SIG-M5 treated with dmso at 0.1 percent for 504 hours (cell line): ENCODE data around the gene TRIM25.
A peak's percentile ranks its signal among the peaks of the same experiment; 100 is the strongest.
"Not testable (repeated sequence)": the region's sequence is repeated elsewhere in the genome, so short reads cannot be mapped to it uniquely, and the experiment has no call there.

Experiments
- DNase-seq: peaks from one replicate; lab custom pipeline; 2025; ENCODE audit not compliant: unreplicated experiment; lab: John Stamatoyannopoulos, UW

The TRIM25 gene, protein sequence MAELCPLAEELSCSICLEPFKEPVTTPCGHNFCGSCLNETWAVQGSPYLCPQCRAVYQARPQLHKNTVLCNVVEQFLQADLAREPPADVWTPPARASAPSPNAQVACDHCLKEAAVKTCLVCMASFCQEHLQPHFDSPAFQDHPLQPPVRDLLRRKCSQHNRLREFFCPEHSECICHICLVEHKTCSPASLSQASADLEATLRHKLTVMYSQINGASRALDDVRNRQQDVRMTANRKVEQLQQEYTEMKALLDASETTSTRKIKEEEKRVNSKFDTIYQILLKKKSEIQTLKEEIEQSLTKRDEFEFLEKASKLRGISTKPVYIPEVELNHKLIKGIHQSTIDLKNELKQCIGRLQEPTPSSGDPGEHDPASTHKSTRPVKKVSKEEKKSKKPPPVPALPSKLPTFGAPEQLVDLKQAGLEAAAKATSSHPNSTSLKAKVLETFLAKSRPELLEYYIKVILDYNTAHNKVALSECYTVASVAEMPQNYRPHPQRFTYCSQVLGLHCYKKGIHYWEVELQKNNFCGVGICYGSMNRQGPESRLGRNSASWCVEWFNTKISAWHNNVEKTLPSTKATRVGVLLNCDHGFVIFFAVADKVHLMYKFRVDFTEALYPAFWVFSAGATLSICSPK

DNA sequence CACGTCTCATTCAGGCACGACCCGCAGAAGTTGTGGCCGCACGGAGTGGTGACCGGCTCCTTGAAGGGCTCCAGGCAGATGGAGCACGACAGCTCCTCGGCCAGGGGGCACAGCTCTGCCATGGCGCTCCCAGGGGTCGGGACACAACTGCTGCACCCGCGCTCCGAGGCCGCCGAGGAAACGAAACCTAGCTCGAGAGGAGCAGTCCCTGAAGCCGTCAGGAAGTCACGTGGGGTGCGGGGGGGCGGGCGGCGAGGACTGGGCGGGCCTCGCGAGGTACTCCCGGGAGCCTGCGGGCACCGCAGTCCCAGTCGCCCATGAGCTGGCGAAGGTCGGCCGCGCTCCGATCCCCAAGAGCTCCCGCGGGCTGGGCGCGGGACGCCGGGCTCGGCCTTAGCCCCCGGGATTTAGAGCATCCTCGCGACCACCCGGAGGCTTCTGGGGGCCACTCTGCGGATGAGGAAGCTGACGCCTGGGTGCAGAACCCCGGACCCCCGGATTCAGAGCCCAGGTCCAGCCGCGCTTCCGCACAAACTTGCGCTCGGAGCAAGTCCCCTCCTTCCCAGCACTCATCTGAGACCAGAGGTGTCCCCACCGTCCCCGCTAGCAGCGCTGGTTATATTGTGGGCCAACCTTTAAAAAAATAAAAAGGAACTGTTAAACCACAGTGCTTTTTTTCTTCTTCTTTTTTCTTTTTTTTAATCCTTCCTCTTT is at the start of gene TRIM25:
Gene TRIM25, minus strand, starts transcription at position 183 of the 714 bp plus-strand sequence. Its CDS starts 61 bp downstream, at position 122.
- DNase-seq = peak; percentile 94

DNA sequence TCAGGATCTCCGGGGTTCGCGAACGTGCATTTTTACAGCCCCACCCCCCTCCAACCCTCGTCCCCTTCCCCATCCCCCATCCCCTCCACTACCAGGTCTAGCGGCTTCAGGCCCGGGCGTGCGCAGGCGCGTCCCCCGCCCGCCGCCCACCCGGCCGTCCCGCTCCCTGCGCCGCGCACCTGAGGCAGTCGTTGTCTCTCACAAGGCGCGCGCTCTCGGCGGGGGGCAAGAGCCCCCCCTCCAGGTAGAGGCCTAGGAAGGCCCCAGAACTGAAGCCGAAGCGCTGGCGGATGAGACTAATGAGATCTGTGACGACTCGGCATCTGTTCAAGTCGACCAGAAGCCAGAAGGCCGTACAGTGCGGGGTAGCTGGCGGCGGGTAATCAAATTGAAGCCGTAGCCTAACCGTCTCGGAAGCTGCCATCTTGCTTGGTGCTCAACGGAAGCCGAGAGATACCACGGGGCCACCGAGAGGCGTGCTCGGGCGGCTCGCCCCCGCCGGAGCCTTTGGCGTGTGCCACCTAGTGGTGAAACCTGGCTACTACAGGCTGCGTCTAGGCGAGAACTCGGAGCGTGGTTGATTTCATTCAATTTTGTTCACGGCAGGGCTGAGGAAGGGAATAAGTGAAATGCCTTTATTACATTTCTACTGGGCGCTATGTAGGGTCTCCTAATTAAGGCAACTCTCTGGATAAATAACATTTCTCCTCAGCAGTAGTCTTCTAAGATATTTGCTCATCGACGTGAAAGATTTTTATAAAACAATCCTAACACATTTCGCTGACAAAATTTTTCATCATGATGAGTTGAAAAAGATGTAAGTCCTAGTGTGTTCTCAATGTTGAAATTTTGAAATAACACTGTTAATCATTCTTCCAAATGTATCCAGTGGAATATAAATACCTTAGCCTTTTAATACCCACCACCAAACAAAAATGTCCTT is 47.0 kb upstream of the TRIM25 start, which contains the start of gene COIL:
Gene COIL, minus strand, starts transcription at position 455 of the 943 bp plus-strand sequence. Its CDS starts 31 bp downstream, at position 424.
- DNase-seq = peak; percentile 91

DNA sequence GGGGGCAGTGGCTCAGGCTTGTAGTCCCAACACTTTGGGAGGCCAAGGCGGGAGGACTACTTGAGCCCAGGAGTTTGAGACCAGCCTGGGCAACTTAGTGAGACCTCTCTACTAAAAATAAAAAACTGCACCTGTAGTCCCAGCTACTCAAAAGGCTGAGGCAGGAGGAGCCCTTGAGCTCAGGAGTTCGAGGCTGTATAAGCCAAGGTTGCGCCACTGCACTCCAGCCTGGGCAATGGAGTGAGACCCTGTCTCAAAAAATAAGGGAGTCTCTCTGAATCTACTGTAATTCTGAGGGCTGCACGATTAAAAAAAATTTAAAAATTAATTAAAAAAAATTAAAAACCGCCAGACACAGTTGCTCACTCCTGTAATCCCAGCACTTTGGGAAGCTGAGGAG is 43.1 kb upstream of the TRIM25 start:
- no peak for DNase-seq

DNA sequence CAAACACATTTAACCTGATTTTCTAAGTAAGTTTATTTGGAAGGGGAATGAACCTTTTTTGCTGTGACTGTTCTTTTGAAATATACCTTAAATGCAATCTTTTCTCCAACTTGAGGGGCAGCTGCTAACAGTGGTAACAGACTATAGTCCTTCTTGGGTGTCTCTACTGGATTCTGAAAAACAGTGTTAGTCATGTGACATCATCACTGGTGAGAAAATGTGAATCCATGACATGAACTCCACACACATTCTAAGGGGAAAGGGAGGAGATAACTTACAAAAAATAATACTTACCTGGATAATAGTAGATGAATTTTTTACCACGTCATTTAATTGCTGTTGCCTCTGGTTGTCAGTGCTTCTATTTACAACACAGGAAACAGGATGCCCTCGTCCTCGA is 35.7 kb upstream of the TRIM25 start:
- DNase-seq = no peak

DNA sequence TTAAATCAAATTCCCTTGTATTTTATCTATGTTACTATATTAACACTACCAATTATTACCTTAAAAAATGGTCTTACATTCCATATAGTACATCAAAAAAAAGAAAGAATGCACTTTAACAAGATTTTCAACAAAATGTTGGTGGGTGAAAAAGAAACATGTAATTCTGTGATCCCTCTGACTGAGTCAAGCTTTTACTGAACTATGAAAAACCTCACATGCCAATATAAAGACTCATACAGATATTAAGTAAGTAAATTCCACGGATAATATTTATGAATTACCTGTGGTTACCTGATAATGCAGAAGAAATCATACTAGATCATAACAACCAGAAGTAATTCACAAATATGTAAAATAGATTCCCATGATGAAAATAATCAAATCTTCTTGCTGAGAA is 34.6 kb upstream of the TRIM25 start:
- no peak for DNase-seq

DNA sequence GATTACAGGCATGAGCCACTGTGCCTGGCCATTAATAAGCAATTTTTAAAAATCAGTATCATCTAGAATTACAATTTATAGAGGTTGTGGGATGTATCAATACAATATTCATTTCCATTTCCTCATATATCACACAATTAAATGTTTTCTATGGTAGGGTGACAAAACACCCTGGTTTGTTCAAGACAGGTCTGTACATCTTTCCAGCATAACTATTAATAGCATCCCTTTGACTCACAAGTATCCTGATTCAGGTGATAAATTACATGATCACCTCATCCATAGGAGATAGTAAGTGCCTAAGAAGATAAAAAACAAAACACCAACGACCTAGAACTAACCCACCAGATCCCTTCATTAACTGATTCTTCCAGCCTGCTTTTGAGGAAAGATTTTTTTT is 33.9 kb upstream of the TRIM25 start:
- DNase-seq = no peak

DNA sequence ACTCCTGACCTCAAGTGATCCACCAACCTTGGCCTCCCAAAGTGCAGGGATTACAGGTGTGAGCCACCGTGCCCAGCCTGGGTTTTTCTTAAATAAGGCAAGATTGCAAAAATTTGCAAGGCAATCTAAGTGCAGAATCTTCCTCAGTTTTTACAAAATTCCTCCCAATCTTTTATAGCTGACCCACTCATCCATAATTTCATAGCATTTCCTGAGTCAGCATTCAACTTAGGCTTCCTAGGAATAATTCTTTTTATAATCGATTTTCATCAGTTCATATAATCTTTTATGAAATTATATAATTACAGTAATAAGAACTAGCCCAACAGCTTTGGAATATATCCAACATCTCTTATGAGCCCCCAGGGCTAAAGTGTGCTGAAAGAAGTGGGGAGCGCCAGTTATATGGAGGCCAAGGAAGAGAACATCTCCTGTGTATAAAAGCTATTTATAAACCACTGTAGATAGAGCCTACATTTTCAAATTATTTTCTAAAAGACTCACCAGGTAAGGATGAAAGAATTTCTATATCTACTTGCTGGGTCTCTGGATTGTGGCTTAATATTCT is 32.2 kb upstream of the TRIM25 start:
- DNase-seq = no peak

DNA sequence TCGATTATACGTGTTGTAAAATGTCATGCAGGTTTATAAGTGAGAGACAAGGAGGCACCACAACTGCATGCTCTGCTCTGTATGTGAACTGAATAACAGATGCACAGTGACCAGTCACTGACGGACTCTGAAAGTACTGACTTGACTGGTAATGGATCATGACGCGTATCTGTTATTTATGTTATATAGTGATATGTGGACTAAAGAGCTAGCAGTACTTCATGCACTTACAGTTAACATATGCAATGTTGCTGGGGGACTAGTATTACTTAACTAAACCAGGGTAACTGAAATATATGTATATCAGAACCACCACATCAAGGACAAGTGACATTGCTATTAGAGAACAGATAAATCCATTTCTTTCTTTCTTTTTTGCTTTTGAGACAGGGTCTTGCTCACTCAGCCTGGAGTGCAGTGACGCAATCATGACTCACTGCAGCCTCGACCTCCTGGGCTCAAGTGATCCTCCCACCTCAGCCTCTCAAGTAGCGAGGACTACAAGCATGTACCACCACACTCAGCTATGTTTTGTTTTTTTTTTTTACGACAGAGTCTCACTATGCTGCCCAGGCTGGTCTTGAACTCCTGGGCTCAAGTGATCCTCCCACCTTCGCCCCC is 29.8 kb upstream of the TRIM25 start:
- DNase-seq = no peak

DNA sequence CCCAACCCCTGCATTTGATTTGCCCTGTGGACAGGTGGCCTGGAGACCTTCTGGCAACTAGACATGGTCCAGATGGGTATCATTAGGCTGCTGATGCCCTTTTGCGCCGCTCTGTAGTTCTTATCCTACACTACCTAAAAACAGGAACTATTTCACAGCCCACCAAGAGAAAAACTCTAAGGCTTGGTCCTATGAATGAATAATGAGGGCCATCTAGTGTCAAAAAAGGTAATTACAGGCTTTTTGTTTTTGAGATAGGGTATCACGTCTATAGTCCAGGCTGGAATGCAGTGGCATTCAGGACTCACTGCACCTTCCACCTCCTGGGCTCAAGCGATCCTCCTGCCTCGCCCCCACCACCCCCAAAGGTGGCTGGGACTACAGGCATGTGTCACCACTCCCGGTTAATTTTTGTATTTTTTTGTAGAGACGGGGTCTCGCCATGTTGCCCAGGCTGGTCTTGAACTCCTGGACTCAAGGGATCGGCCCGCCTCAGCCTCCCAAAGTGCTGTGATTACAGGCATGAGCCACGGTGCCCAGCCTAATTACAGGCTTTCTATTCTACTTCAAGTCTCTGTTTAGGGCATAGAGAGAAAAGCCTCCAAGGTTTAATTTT is 26.1 kb upstream of the TRIM25 start:
- DNase-seq = peak; percentile 86

DNA sequence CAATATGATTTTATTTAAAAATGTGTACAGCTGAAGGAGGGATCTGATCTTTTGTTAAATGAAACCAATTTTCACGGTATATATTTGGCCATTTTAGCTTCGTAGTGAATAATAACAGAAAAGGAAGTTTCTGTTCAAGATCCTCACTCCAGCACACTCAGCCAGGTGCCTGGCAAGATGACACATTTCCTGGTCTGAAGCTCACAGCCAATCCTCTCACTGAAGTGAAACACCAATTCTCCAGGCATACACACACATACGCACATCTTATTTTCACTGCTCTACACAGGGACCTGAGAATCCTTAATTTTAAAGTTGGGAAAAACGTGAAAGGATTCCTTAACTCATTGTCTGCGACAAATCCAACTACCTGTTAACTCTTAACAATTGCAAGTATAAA is 24.4 kb upstream of the TRIM25 start:
- DNase-seq = not testable (repeated sequence)

DNA sequence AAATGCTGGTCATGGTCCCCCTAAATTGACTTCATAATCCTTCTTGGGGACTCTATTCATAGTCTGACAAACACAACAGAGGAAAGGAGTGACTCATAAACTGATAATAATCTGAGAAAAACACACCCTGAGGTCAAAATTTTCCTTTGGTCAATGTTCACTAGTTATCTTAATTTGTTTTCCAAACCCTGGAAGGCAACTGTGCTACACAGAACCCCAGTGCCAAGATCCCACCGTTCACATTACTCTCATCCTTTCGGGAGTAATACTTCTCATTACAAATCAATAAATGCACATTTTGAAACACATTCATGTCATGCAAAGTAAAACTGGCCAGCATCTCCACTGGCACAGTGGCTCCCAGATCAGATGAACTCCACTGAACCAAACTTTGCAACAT is 23.8 kb upstream of the TRIM25 start:
- DNase-seq = no peak

DNA sequence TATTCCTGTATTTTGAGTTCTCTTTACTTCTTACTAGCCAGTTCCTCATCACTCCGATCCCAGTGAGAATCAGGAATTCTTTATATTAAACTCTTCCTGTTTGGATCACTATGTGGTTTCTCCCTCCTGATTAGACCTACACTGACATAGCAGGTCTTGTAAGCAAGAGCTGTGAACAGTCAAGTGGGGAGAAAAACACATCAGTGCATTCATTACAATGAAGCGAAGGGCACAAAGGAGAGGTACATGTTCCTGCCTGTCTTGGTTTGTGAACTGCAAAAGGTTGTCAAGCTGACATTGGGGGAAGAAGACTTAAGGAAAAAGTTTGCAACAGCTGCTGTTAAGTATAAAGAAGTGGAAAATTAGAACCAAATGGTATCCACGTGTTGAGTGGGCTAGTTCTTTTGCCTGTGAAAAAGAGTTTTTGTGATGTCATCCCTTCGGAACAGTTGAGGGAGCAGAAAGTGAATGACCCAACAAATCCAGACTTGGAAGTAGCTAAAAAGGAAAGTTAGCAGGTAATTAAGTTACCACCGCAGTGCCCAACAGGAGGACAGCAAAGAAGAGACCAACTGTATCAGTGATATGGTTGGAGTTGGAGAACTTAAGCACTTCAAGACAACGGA is 23.0 kb upstream of the TRIM25 start:
- DNase-seq = no peak

DNA sequence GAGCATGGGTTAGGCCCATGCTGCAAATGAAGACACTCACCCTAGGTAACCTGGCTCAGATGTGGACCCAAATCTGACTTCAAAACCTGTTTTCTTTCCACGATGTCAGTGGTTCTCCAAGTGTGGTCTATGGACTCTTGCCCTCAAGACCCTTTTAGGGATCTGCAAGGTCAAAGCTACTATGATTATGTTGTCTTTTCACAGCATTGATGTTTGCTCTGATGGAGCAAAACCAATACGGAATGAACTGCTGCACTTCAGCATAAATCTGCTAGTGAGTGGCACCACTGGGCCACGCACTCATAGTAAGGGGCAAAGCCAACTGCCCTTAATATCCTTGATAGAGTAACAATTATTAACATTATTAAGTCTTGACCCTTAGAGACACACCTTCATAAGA is 21.6 kb upstream of the TRIM25 start:
- DNase-seq = no peak

DNA sequence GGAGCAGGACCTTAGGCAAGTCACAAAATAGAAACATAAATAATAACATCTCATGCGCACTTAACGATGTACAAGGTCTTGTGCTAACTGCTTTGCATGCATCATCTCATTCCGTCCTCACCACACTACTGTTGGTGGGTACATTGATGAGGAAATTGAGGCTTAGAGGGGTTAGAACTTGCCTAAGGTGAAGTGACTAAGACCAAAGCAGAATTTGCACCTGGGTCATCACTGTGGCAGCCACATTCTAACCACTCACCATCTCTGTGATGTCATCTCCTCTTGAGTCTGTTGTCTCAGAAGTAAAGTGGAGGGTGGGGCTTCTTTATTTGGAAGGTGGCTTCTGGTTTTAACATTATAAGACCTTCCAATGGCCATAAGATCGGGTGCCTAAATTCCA is 20.4 kb upstream of the TRIM25 start:
- DNase-seq = no peak

DNA sequence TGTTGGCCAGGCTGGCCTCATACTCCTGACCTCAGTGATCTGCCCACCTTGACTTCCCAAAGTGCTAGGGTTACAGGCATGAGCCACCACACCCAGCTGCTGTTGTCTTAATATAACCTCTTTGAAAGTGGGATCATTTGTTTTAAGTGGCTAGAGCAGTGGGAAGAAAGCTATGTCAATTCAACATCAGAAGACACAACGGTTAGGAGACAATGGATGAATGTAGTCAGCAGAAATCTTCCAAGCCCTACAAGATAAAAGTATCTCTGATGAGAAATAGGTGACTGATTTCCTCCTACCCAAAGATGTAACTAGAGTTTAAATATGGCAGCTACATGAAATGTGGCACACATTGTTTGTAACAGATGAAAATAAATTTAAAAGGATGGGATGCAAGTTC is 20.0 kb upstream of the TRIM25 start:
- DNase-seq = no peak

DNA sequence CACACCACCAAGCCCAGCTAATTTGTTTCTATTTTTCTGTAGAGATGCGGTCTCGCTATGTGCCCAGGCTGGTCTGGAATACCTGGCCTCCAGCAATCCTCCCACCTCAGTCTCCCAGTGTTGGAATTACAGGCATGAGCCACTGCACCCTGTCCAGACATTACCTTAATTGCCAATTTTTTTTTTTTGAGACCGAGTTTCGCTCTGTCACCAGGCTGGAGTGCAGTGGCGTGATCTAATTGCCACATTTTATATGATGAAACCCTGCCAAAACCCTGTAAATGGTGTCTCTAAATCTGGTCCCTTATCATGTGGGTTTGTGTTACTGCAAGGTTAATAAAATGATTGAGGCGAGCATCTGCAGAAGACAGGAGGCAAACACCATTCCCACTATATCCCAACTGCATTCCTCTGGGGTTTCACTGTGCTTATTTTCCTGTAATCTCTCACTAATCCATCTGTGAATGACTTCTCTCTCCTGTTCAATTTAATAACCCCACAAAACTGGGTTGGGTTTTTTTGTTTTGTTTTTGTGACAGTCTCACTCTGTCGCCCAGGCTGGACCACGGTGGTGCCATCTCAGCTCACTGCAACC is 19.4 kb upstream of the TRIM25 start:
- DNase-seq = no peak

DNA sequence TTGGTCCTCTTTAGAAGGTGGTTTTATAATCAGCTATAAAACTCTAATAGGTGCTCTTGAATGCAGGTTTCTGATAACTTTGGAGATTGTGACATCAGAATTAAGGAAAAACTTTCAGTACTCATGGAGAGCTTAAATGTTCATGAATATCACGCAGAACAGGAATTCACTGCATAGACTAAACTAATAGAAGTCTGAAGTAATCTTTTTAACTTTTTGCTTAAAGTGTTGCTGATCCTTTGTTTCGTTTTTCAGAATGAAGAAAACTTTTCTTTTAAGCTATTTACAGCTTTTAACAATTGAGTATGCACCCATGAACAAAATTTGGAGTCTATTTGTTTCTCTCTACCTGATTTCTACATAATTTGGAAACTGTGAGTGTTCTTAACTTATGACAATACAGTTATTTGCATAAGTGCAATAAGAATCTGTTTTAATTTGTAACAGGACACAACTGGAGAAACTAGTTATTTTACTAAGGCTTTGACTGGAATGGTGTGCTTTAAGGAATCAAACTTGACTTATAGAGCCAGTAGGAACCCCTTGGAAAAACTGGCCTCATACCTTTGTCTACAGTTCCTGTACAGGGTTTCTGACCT is 17.0 kb upstream of the TRIM25 start:
- DNase-seq = no peak

DNA sequence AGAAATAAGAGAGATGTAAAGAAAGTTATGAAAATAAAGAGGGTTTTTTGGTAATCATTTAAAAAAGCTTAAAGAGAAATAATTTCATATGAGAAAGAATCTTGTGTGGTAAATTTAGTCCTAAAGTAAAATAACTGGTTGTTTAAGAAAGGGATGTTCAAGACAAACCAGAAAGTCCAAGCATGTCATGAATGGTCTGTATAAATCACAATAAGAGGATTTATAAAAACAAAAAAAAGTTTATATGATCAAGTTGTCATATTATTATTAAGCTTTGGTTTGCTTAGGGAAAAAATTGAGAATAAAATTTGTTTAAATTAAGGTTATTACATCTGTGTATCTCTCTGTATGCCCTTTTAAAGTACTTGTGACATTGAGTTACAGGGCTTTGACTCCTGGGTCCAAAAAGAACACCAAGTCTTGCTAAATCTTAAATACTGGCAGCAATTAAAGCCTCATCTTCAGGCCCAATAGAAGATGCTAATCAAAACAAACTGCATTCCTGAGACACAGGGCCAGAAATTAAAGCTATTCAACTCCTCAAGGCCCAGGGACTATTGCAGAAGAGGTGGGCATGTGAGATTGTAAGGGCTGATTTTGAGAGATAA is 15.6 kb upstream of the TRIM25 start:
- DNase-seq = no peak
